MM.1S (cell line): ENCODE measurements around the gene IL15RA.

ENCODE experiments used
- EZH2phosphoT487 ChIP-seq: fragments of 300-600 bp; sonication (generic); IDR thresholded peaks from 2 replicates; pipeline ENCODE4 v1.6.1; 2018; ENCODE audit warnings: antibody characterized with exemption, low read length
- TF ChIP-seq, protein P1 (sequence below): fragments of 300-600 bp; sonication (generic); IDR thresholded peaks from 2 replicates; pipeline ENCODE4 v1.5.1; 2016; ENCODE audit warnings: antibody characterized with exemption, low read length, mixed read lengths

DNA sequence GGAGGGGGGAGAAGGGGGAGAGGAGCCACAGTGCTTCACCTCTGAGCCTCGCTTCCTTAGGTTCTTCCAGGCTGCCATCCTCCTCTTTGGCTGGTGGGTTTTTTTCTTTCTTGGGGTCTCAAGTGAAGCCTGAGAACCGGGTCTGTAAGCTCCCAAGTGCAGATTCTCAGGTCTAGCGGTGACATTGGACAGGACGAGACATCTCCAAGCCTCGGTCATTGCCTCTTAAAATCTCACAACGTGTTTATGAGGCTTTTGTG, 817 bp upstream of the IL15RA start:
- TF ChIP-seq, protein P1, sequence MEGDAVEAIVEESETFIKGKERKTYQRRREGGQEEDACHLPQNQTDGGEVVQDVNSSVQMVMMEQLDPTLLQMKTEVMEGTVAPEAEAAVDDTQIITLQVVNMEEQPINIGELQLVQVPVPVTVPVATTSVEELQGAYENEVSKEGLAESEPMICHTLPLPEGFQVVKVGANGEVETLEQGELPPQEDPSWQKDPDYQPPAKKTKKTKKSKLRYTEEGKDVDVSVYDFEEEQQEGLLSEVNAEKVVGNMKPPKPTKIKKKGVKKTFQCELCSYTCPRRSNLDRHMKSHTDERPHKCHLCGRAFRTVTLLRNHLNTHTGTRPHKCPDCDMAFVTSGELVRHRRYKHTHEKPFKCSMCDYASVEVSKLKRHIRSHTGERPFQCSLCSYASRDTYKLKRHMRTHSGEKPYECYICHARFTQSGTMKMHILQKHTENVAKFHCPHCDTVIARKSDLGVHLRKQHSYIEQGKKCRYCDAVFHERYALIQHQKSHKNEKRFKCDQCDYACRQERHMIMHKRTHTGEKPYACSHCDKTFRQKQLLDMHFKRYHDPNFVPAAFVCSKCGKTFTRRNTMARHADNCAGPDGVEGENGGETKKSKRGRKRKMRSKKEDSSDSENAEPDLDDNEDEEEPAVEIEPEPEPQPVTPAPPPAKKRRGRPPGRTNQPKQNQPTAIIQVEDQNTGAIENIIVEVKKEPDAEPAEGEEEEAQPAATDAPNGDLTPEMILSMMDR, result 0 out of 2 replicates have a peak, but pooled peaks have one; percentile 2
- no peak for TF ChIP-seq EZH2phosphoT487
